ENCODE results near the gene SLC6A18.

The SLC6A18 gene

GRCh38 chr5:1184481-1184880 is 40.7 kb upstream of the SLC6A18 start:
- H3K4me3 Mint-ChIP-seq = no peak overlapping the region
- no peaks in the 10 kb centered on the region for H3K4me1 Mint-ChIP-seq (ENCODE audit: low read depth)
- no peaks in the 10 kb centered on the region for H3K9me3 Mint-ChIP-seq (ENCODE audit: low read depth)
- H3K36me3 Mint-ChIP-seq = no peaks in the 10 kb centered on the region
- H3K27ac Mint-ChIP-seq = no peak overlapping the region
- peaks cover 6% of the 10 kb centered on the region for H3K27me3 Mint-ChIP-seq

GRCh38 chr5:1185038-1185627 is 40.0 kb upstream of the SLC6A18 start:
- H3K27me3 Mint-ChIP-seq = peaks cover 9% of the 10 kb centered on the region
- no peaks in the 10 kb centered on the region for H3K9me3 Mint-ChIP-seq (ENCODE audit: low read depth)

DNA sequence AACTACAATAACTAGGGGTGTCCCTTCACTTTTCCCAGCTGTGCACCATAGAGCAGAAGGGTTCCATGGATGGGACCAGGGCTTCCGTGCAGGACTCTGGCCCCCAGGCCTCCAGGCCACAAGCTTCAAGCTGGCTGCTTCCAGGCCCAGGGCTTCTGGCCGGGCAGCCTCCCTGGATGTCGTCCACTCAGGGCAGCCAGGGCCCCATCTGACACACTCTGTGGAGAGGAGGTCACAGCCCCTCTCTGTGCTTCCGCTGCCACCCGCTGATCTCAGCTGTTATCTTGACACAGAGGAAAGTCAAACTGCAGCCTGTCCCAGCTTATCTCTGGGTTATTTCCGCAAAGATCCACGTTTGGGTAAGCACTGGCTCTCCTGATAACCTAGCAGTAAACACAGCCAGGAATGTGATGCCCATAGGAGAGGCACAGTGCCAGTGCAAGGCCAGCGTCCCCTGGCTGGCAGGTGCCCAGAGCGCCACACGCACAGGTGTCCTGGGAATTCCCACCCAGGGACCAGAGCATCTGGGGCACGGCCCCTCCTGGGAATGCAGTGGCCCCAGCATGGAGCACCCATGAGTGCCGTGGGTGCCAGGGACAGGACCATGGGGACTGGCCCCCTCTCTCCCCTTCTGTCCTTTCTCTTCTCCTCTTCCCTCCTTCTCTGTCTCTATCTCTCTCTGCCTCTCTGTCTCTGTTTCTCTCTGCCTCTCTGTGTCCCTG is 39.4 kb upstream of the SLC6A18 start:
- no peak overlapping the region for H3K4me3 Mint-ChIP-seq
- H3K9me3 Mint-ChIP-seq (ENCODE audit: low read depth) = no peaks in the 10 kb centered on the region
- H3K27ac Mint-ChIP-seq = no peak overlapping the region
- H3K27me3 Mint-ChIP-seq = peaks cover 16% of the 10 kb centered on the region
- no peaks in the 10 kb centered on the region for H3K36me3 Mint-ChIP-seq
- H3K4me1 Mint-ChIP-seq (ENCODE audit: low read depth) = no peaks in the 10 kb centered on the region

More at GRCh38 chr5:1185038-1185627, 40.0 kb upstream of the SLC6A18 start:
- Mint-ChIP-seq H3K4me1 (ENCODE audit: low read depth) (no peaks in the 10 kb centered on the region), H3K36me3 (no peaks in the 10 kb centered on the region), H3K27ac (no peak overlapping the region), H3K4me3 (no peak overlapping the region)

DNA sequence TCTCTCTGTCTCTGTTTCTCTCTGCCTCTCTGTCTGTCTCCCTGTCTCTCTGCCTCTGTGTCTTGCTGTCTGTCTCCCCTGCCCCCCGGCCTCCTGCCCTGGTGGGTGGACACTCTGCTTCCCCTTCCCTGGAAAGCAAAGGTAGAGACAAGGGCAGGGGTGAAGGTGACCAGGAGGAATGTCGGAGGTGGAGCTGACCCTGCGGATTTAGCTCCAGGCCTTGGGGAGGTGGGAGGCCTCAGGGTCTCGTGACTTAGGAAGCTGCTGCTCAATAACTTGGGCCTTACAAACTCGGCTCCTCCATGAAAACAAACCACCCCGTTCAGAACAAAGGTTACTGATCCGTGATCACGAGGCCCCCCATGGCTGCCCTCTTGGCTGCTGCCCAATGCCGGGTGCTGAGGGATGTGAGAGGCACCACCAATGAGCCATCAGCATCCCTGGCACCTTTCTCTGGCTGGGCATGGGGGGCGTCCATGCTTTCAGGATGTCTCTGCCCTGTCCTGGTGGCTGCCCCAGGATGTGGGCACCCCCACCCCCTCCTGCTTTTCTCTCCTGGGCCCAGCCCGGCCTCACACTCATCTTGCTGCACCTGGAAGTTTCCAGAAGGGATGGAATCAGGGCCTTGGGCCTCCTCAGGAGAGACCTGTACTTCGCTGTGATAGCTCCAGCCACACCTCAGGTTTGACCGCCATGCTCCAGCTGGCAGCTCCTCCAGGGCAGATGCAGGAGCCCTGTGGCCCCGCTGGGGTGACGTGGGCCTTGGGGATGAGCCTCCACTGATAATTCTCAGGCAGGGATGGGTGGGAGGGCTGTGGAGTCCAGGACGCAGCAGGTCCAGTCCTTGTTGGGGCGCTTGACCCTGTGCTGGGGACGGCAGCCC is 38.6 kb upstream of the SLC6A18 start:
- Mint-ChIP-seq H3K36me3 (no peaks in the 10 kb centered on the region), H3K27ac (no peak overlapping the region), H3K4me1 (ENCODE audit: low read depth) (no peaks in the 10 kb centered on the region), H3K4me3 (no peak overlapping the region), H3K27me3 (peaks cover 18% of the 10 kb centered on the region), H3K9me3 (ENCODE audit: low read depth) (no peaks in the 10 kb centered on the region)

GRCh38 chr5:1187234-1187949 is 37.8 kb upstream of the SLC6A18 start:
- Mint-ChIP-seq H3K4me1 (ENCODE audit: low read depth) (no peaks in the 10 kb centered on the region), H3K36me3 (no peaks in the 10 kb centered on the region), H3K27ac (no peak overlapping the region), H3K4me3 (no peak overlapping the region), H3K9me3 (ENCODE audit: low read depth) (no peaks in the 10 kb centered on the region), H3K27me3 (peaks cover 20% of the 10 kb centered on the region)

DNA sequence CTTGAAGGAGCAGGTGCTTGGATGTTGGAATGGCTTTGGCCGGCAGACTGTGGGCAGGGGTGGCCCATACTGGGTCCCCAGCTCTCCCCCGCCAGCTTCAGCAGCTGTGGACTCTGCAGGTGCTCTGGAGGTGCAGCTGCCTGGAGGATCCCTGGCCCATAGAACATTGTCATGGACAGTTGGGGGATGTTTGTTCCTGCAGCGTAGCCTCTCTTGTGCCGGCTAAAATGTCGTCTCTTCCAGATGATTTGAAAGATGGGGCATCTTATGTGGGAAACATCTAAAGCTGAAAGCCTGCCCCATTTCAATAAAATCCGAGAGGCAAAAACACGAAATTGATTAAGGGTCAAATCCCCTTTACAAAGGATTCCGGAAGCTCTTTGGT is 37.2 kb upstream of the SLC6A18 start:
- Mint-ChIP-seq H3K27ac (no peak overlapping the region), H3K9me3 (ENCODE audit: low read depth) (no peaks in the 10 kb centered on the region), H3K27me3 (peaks cover 20% of the 10 kb centered on the region), H3K4me3 (no peak overlapping the region), H3K4me1 (ENCODE audit: low read depth) (no peaks in the 10 kb centered on the region), H3K36me3 (no peaks in the 10 kb centered on the region)

- no peak overlapping the region for H3K27ac Mint-ChIP-seq
- H3K27me3 Mint-ChIP-seq = peaks cover 20% of the 10 kb centered on the region
- no peak overlapping the region for H3K4me3 Mint-ChIP-seq
- H3K9me3 Mint-ChIP-seq (ENCODE audit: low read depth) = no peaks in the 10 kb centered on the region
- no peaks in the 10 kb centered on the region for H3K4me1 Mint-ChIP-seq (ENCODE audit: low read depth)
- no peaks in the 10 kb centered on the region for H3K36me3 Mint-ChIP-seq
Observed at GRCh38 chr5:1188464-1188863, 36.7 kb upstream of the SLC6A18 start.

GRCh38 chr5:1189269-1189668 is 35.9 kb upstream of the SLC6A18 start:
- H3K4me1 Mint-ChIP-seq (ENCODE audit: low read depth) = no peaks in the 10 kb centered on the region
- H3K36me3 Mint-ChIP-seq = no peaks in the 10 kb centered on the region
- H3K4me3 Mint-ChIP-seq = no peak overlapping the region
- H3K9me3 Mint-ChIP-seq (ENCODE audit: low read depth) = no peaks in the 10 kb centered on the region
- no peak overlapping the region for H3K27ac Mint-ChIP-seq
- H3K27me3 Mint-ChIP-seq = peaks cover 20% of the 10 kb centered on the region

- no peak overlapping the region for H3K27ac Mint-ChIP-seq
- H3K36me3 Mint-ChIP-seq = no peaks in the 10 kb centered on the region
- no peak overlapping the region for H3K4me3 Mint-ChIP-seq
- no peaks in the 10 kb centered on the region for H3K9me3 Mint-ChIP-seq (ENCODE audit: low read depth)
- H3K4me1 Mint-ChIP-seq (ENCODE audit: low read depth) = no peaks in the 10 kb centered on the region
- H3K27me3 Mint-ChIP-seq = peaks cover 20% of the 10 kb centered on the region
Observed at GRCh38 chr5:1190278-1190677, 34.9 kb upstream of the SLC6A18 start.

DNA sequence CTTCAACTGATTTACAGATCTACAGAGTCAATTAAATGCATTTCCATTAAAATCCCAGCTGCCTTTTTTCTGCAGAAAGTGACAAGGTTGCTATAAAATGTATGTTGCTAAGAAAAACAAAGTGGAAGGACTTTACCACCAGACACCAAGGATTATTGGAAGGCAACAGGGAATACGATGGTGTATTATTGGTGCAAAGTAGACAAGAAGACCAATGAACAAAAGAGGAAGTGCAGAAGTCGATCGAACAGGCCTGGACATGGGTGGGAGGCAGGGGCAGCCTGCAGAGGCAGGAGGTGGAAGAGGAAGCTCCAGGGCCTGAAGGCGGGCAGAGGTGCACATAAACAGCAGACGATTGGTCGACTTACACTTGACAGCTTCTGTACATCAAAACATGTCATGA is 34.3 kb upstream of the SLC6A18 start:
- H3K27me3 Mint-ChIP-seq = peaks cover 20% of the 10 kb centered on the region
- no peaks in the 10 kb centered on the region for H3K4me1 Mint-ChIP-seq (ENCODE audit: low read depth)
- no peak overlapping the region for H3K27ac Mint-ChIP-seq
- no peak overlapping the region for H3K4me3 Mint-ChIP-seq
- H3K9me3 Mint-ChIP-seq (ENCODE audit: low read depth) = no peaks in the 10 kb centered on the region
- no peaks in the 10 kb centered on the region for H3K36me3 Mint-ChIP-seq

GRCh38 chr5:1192971-1193590 is 32.1 kb upstream of the SLC6A18 start:
- Mint-ChIP-seq H3K4me3 (no peak overlapping the region), H3K9me3 (ENCODE audit: low read depth) (no peaks in the 10 kb centered on the region), H3K4me1 (ENCODE audit: low read depth) (no peaks in the 10 kb centered on the region), H3K36me3 (no peaks in the 10 kb centered on the region), H3K27ac (no peak overlapping the region), H3K27me3 (peaks cover 24% of the 10 kb centered on the region)

DNA sequence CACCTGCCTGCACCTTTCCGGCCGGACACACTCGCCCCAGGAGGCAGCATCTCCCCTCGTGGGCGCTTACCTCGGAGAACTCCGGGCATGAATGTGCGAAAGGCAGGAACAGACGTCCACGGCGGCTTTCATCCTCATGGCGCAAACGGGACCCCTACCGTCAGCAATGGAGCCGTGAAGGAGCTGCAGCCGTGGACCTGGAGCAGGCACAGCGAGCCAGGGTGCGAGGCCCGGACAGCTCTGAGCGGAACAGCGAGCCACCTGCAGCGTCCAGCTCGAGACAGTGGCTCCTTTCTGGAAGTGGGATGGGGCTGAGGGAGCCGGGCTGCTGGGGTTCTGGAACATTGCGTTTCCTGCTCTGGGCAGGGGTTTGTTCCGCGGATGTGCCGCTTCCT is 31.6 kb upstream of the SLC6A18 start:
- Mint-ChIP-seq H3K36me3 (no peaks in the 10 kb centered on the region), H3K27me3 (peaks cover 21% of the 10 kb centered on the region), H3K9me3 (ENCODE audit: low read depth) (no peaks in the 10 kb centered on the region), H3K4me3 (no peak overlapping the region), H3K4me1 (ENCODE audit: low read depth) (no peaks in the 10 kb centered on the region), H3K27ac (no peak overlapping the region)

DNA sequence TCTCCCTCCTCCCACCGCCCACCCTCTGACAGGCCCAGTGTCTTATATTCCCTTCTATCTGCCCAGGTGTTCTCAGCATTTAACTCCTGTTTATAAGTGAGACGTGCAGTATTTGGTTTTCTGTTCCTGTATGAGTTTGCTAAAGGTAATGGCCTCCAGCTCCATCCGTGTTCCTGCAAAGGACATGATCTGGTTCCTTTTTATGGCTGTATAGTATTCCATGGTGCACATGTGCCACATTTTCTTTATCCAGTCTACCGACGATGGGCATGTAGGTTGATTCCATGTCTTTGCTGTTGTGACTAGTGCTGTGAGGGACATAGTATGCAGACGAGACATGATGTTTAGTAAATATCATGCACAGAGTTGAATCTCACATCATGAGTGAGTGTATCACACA is 30.8 kb upstream of the SLC6A18 start:
- H3K4me3 Mint-ChIP-seq = no peak overlapping the region
- peaks cover 18% of the 10 kb centered on the region for H3K27me3 Mint-ChIP-seq
- no peak overlapping the region for H3K27ac Mint-ChIP-seq
- no peaks in the 10 kb centered on the region for H3K4me1 Mint-ChIP-seq (ENCODE audit: low read depth)
- no peaks in the 10 kb centered on the region for H3K36me3 Mint-ChIP-seq
- H3K9me3 Mint-ChIP-seq (ENCODE audit: low read depth) = no peaks in the 10 kb centered on the region

DNA sequence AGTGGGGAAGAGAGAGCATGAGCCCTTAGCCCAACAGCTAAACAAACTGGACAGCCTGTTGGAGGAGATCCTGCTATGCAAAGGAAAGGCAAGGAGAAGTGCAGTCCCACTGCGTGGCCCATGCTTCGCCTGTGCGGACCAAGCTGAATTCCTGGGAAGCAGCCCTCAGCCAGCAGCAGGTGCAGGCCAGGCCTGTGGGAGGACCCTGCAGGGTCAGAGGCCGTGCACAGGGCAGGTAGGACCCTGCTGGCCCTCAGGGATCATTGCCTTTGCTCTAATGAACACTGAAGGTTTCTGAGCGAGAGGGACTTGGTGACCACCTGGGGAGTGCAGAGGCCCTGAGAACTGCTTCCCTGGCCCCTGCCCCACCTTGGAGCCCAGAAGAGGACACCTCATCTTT is 29.7 kb upstream of the SLC6A18 start:
- no peak overlapping the region for H3K27ac Mint-ChIP-seq
- H3K27me3 Mint-ChIP-seq = peaks cover 12% of the 10 kb centered on the region
- no peaks in the 10 kb centered on the region for H3K4me1 Mint-ChIP-seq (ENCODE audit: low read depth)
- no peaks in the 10 kb centered on the region for H3K9me3 Mint-ChIP-seq (ENCODE audit: low read depth)
- no peaks in the 10 kb centered on the region for H3K36me3 Mint-ChIP-seq
- no peak overlapping the region for H3K4me3 Mint-ChIP-seq

Data from activated naive CD8-positive, alpha-beta T cell (primary cell).